Body of pancreas (tissue), 4 donors: ENCODE measurements around the gene GDPD2.

Experiments
- CTCF ChIP-seq, 7 experiments: fragments of 450-650 bp in 4 of 7; fragments of 200-600 bp in 3 of 7; sonication (generic) in 3 of 7; IDR thresholded peaks; one replicate each; pipeline ENCODE4 v1.5.1; 2016 to 2019; ENCODE audit warnings: antibody characterized with exemption in 7 of 7
- POLR2A ChIP-seq, 3 donors: fragments of 450-650 bp; IDR thresholded peaks; one replicate each; pipeline ENCODE4 v1.6.1; 2016; ENCODE audit warnings: antibody characterized with exemption in 3 of 3, mild to moderate bottlenecking in 2 of 3

GRCh38 chrX:70466968-70467367 lies 43.9 kb downstream of the GDPD2 start:
- TF ChIP-seq CTCF (IDR thresholded peaks at IDR 0.05) (no peak), POLR2A (IDR thresholded peaks at IDR 0.05) (no peak)
